ENCODE data around the gene MAPRE3. TPM values are rescaled to one million over a fixed set of nuclear protein-coding genes. Genes with fewer than 3 reads are reported as not detected.

The MAPRE3 gene
- total and polyA plus RNA-seq, 9 of the 15 experiments (the other 6 are each of a cell fraction or from before 2014, with no cell fraction given): 0.70 to 43.2 (median 12.6) TPM

- TF ChIP-seq ZBTB40 (IDR thresholded peaks at IDR 0.05) (no peak), ZBTB40 (CRISPR knock-in tag; IDR thresholded peaks at IDR 0.05) (no peak), RBM22 (IDR thresholded peaks at IDR 0.05; ENCODE audit: low read depth, low read length, poor library complexity, severe bottlenecking) (no peak), KAT8 (IDR thresholded peaks at IDR 0.05; ENCODE audit: low read depth) (no peak), MED1 (CRISPR knock-in tag; IDR thresholded peaks at IDR 0.05; ENCODE audit: borderline replicate concordance) (no peak), FOXK1 (CRISPR knock-in tag; IDR thresholded peaks at IDR 0.05; ENCODE audit: borderline replicate concordance) (no peak), HNRNPL (IDR thresholded peaks at IDR 0.05; ENCODE audit: low read depth, low read length) (no peak), DIDO1 (tag; IDR thresholded peaks at IDR 0.05; ENCODE audit: low read depth) (no peak), GABPB1 (CRISPR knock-in tag; IDR thresholded peaks at IDR 0.05) (no peak), LARP7 (IDR thresholded peaks at IDR 0.05) (no peak), ZSCAN29 (IDR thresholded peaks at IDR 0.05) (no peak), ZNF146 (CRISPR knock-in tag; IDR thresholded peaks at IDR 0.05; ENCODE audit: unreplicated experiment) (no peak), TSHZ1 (CRISPR knock-in tag; IDR thresholded peaks at IDR 0.05) (no peak), HEY1 (CRISPR knock-in tag; IDR thresholded peaks at IDR 0.05; ENCODE audit: borderline replicate concordance) (no peak), ZNF239 (CRISPR knock-in tag; IDR thresholded peaks at IDR 0.05) (no peak; the same call in 1 of the 2 replicates)
These were observed 49.8 kb downstream of the MAPRE3 start (continued) for GRCh38 chr2:27019931-27020855.

All from K562 (cell line).